K562 (cell line): ENCODE results near the gene TSPAN16. TPM values are rescaled to one million over a fixed set of nuclear protein-coding genes. Genes with fewer than 3 reads are reported as not detected.

Experiments
- ARID2 ChIP-seq: fragments of 450-650 bp; IDR thresholded peaks from 2 replicates; pipeline ENCODE4 v1.6.1; 2017; ENCODE audit warnings: antibody characterized with exemption, mild to moderate bottlenecking
- FUS ChIP-seq: fragments of 200-400 bp; formaldehyde crosslinking; optimal IDR thresholded peaks from 2 replicates; pipeline ENCODE3; 2017; ENCODE audit warnings: low read depth, low read length
- GTF2E2 ChIP-seq: fragments of 200-800 bp; sonication (Bioruptor generic); IDR thresholded peaks from 2 replicates; pipeline ENCODE4 v1.6.1; 2016; ENCODE audit warnings: missing genetic modification characterization, missing compliant biosample characterization
- KLF13 ChIP-seq: fragments of 450-650 bp; IDR thresholded peaks from 2 replicates; pipeline ENCODE4 v1.6.1; 2016; ENCODE audit warnings: missing genetic modification characterization, low read depth, mild to moderate bottlenecking, missing compliant biosample characterization, moderate library complexity, borderline replicate concordance
- NR2C1 ChIP-seq, 2 experiments: fragments of 450-650 bp; IDR thresholded peaks; 2 replicates each; pipeline ENCODE4 v1.6.1; 2017; ENCODE audit warnings: mild to moderate bottlenecking in 2 of 2, antibody characterized with exemption in 1 of 2, inconsistent platforms in 1 of 2, missing compliant biosample characterization in 1 of 2, missing genetic modification characterization in 1 of 2
- NR2C2 ChIP-seq, 2 experiments: fragments of 200-800 bp in 1 of 2; sonication (Bioruptor generic) in 1 of 2; sonication (generic) in 1 of 2; formaldehyde crosslinking in 1 of 2; IDR thresholded peaks; 2 replicates each; pipeline versions ENCODE4 v1.6.1 to v1.8.0; 2016 to 2022; ENCODE audit warnings: mild to moderate bottlenecking in 1 of 2, missing compliant biosample characterization in 1 of 2, missing genetic modification characterization in 1 of 2, missing genetic modification reagents in 1 of 2
- SMARCA5 ChIP-seq: fragments of 450-650 bp; IDR thresholded peaks from 2 replicates; pipeline ENCODE4 v1.6.1; 2016
- polyA plus RNA-seq, 8 experiments: library from polyadenylated mRNA; depleted of rRNA in 4 of 8; stranded (reverse) in 5 of 8; unstranded in 3 of 8; fragments of >200 nt; fragmentation: Nextera tagmentation in 2 of 8; fragmentation: Illumina TruSeq in 1 of 8; extraction: Ambion mirVana in 2 of 8; extraction: Trizol in 1 of 8; gene quantifications; 2 replicates each; pipeline versions ENCODE4 v1.2.1 to v1.2.3, GENCODE V29; 2011 to 2014; ENCODE audit warnings: inconsistent platforms in 1 of 8, missing spikeins in 1 of 8
- total RNA-seq, 7 experiments: library from RNA; depleted of rRNA in 6 of 7; stranded (reverse); fragments of >200 nt in 6 of 7; fragmentation: Illumina TruSeq in 2 of 7; extraction: Trizol in 2 of 7; gene quantifications; 2 replicates each; pipeline versions ENCODE4 v1.2.1 to v1.2.3, GENCODE V29; 2011 to 2021; ENCODE audit warnings: low replicate concordance in 1 of 7
- TF ChIP-seq, protein P1 (sequence below), 3 experiments: fragments of 200-800 bp in 1 of 3; fragments of 250-450 bp in 1 of 3; fragments of 450-650 bp in 1 of 3; sonication (Bioruptor Pico) in 1 of 3; sonication (Bioruptor generic) in 1 of 3; formaldehyde crosslinking in 1 of 3; IDR thresholded peaks; 2 replicates each; pipeline versions ENCODE4 v1.6.1 to v1.8.0; 2016 to 2022; ENCODE audit warnings: mild to moderate bottlenecking in 2 of 3, missing genetic modification characterization in 2 of 3, missing compliant biosample characterization in 1 of 3, moderate library complexity in 1 of 3
- TF ChIP-seq, protein P2 (sequence below): fragments of 250-450 bp; sonication (Bioruptor Pico); IDR thresholded peaks from 2 replicates; pipeline ENCODE4 v1.8.0; 2021; ENCODE audit warnings: moderate library complexity, mild to moderate bottlenecking, inconsistent platforms
- TF ChIP-seq, protein P3 (sequence below): fragments of 450-650 bp; IDR thresholded peaks from 2 replicates; pipeline ENCODE4 v1.6.1; 2016; ENCODE audit warnings: low read depth

The TSPAN16 gene
- total and polyA plus RNA-seq, 9 of the 15 experiments (the other 6 are each of a cell fraction or from before 2014, with no cell fraction given), result not detected

DNA sequence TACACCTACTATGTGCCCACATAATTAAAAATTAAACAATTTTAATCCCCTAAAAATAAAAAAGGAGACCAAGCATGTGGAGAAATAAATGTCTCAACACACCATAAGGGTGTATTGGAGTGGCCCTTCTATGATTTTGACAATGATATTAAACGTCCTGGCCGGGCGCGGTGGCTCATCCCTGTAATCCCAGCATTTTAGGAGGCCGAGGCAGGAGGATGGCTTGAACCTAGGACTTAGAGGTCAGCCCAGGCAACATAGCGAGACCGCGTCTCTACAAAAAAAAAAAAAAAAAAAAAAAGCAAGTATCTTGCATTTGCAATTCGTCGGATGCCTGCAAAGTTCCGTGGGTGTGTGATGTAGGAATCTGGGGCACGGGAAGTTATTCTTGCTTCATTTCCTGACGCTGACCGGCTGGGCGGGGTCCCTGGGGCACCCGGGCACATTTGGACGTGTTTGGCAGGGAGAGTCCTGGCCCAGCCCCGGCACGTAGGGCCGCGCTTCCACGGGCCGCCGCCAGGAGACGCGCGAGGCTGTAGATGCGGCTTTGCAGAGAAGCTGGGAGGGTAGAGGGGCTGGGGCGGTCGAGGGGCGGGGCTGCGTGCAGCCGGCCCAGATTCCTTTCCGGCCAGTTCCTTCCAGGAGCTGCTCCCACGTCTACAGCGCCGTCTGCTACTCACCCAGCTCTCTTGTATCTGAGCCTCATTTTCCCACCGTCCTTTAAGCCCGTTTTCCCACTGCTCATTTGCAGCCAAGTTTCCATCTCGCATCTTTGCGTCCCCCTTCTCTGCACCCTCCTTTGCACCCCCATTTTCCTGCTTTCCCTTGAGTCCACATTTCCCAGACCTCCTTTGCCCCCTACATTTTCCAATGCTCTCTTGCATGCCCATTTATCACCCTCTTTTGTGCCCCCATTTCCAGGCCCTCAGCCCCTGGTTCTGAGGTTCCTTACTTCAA, 2.2 kb upstream of the TSPAN16 start (continued):
- TF ChIP-seq, protein P1, sequence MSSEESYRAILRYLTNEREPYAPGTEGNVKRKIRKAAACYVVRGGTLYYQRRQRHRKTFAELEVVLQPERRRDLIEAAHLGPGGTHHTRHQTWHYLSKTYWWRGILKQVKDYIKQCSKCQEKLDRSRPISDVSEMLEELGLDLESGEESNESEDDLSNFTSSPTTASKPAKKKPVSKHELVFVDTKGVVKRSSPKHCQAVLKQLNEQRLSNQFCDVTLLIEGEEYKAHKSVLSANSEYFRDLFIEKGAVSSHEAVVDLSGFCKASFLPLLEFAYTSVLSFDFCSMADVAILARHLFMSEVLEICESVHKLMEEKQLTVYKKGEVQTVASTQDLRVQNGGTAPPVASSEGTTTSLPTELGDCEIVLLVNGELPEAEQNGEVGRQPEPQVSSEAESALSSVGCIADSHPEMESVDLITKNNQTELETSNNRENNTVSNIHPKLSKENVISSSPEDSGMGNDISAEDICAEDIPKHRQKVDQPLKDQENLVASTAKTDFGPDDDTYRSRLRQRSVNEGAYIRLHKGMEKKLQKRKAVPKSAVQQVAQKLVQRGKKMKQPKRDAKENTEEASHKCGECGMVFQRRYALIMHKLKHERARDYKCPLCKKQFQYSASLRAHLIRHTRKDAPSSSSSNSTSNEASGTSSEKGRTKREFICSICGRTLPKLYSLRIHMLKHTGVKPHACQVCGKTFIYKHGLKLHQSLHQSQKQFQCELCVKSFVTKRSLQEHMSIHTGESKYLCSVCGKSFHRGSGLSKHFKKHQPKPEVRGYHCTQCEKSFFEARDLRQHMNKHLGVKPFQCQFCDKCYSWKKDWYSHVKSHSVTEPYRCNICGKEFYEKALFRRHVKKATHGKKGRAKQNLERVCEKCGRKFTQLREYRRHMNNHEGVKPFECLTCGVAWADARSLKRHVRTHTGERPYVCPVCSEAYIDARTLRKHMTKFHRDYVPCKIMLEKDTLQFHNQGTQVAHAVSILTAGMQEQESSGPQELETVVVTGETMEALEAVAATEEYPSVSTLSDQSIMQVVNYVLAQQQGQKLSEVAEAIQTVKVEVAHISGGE (CRISPR knock-in tag; IDR thresholded peaks at IDR 0.05), result peak in 2 of 3 experiments; percentile 39 to 59; a peak in 3 of 6 replicates
- TF ChIP-seq FUS (no peak), ARID2 (peak; percentile 82), NR2C1 (IDR thresholded peaks at IDR 0.05) (no peak), NR2C1 (tag; IDR thresholded peaks at IDR 0.05) (no peak), NR2C2 (CRISPR knock-in tag; IDR thresholded peaks at IDR 0.05) (no peak), NR2C2 (tag; IDR thresholded peaks at IDR 0.05) (no peak; the same call in 1 of the 2 replicates), GTF2E2 (tag) (no peak), KLF13 (tag) (peak; percentile 55; the same call in 1 of the 2 replicates), SMARCA5 (peak; percentile 62; the same call in 1 of the 2 replicates)
- TF ChIP-seq, protein P2, sequence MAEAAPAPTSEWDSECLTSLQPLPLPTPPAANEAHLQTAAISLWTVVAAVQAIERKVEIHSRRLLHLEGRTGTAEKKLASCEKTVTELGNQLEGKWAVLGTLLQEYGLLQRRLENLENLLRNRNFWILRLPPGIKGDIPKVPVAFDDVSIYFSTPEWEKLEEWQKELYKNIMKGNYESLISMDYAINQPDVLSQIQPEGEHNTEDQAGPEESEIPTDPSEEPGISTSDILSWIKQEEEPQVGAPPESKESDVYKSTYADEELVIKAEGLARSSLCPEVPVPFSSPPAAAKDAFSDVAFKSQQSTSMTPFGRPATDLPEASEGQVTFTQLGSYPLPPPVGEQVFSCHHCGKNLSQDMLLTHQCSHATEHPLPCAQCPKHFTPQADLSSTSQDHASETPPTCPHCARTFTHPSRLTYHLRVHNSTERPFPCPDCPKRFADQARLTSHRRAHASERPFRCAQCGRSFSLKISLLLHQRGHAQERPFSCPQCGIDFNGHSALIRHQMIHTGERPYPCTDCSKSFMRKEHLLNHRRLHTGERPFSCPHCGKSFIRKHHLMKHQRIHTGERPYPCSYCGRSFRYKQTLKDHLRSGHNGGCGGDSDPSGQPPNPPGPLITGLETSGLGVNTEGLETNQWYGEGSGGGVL (CRISPR knock-in tag), result no peak
- TF ChIP-seq, protein P3, sequence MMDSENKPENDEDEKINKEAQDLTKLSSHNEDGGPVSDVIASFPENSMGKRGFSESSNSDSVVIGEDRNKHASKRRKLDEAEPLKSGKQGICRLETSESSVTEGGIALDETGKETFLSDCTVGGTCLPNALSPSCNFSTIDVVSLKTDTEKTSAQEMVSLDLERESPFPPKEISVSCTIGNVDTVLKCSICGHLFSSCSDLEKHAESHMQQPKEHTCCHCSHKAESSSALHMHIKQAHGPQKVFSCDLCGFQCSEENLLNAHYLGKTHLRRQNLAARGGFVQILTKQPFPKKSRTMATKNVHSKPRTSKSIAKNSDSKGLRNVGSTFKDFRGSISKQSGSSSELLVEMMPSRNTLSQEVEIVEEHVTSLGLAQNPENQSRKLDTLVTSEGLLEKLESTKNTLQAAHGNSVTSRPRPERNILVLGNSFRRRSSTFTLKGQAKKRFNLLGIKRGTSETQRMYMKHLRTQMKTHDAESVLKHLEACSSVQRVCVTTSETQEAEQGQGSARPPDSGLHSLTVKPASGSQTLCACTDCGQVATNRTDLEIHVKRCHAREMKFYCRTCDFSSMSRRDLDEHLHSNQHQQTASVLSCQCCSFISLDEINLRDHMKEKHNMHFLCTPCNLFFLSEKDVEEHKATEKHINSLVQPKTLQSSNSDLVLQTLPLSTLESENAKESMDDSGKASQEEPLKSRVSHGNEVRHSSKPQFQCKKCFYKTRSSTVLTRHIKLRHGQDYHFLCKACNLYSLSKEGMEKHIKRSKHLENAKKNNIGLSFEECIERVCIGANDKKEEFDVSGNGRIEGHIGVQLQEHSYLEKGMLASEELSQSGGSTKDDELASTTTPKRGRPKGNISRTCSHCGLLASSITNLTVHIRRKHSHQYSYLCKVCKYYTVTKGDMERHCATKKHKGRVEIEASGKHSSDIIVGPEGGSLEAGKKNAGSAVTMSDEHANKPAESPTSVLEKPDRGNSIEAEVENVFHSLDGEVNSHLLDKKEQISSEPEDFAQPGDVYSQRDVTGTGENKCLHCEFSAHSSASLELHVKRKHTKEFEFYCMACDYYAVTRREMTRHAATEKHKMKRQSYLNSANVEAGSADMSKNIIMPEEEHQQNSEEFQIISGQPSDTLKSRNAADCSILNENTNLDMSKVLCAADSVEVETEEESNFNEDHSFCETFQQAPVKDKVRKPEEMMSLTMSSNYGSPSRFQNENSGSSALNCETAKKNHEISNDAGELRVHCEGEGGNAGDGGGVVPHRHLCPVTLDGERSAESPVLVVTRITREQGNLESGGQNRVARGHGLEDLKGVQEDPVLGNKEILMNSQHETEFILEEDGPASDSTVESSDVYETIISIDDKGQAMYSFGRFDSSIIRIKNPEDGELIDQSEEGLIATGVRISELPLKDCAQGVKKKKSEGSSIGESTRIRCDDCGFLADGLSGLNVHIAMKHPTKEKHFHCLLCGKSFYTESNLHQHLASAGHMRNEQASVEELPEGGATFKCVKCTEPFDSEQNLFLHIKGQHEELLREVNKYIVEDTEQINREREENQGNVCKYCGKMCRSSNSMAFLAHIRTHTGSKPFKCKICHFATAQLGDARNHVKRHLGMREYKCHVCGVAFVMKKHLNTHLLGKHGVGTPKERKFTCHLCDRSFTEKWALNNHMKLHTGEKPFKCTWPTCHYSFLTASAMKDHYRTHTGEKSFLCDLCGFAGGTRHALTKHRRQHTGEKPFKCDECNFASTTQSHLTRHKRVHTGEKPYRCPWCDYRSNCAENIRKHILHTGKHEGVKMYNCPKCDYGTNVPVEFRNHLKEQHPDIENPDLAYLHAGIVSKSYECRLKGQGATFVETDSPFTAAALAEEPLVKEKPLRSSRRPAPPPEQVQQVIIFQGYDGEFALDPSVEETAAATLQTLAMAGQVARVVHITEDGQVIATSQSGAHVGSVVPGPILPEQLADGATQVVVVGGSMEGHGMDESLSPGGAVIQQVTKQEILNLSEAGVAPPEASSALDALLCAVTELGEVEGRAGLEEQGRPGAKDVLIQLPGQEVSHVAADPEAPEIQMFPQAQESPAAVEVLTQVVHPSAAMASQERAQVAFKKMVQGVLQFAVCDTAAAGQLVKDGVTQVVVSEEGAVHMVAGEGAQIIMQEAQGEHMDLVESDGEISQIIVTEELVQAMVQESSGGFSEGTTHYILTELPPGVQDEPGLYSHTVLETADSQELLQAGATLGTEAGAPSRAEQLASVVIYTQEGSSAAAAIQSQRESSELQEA, result peak; percentile 36; the same call in 1 of the 2 replicates
